ENCODE measurements around the gene MEI1.

DNA sequence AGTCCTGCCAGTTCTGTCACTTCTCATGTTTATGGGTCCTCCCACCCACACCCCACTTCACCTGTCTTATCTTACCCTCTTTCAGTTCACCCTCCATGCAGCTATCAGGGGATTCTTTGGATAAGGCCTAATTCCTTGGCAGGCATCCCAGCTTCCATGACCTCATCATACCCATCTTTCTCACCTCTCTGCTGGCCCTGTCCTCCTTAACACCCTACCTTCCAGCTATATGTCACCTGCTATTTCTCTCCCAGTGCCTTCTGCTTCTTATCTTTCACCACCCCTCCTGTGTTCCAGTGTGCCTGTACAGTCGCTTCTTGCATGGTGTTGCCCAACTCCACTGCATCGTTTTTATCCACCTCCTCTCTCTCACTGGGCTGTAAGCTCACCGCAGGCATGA lies 38.9 kb upstream of the MEI1 start:
- TF ChIP-seq, protein P1, sequence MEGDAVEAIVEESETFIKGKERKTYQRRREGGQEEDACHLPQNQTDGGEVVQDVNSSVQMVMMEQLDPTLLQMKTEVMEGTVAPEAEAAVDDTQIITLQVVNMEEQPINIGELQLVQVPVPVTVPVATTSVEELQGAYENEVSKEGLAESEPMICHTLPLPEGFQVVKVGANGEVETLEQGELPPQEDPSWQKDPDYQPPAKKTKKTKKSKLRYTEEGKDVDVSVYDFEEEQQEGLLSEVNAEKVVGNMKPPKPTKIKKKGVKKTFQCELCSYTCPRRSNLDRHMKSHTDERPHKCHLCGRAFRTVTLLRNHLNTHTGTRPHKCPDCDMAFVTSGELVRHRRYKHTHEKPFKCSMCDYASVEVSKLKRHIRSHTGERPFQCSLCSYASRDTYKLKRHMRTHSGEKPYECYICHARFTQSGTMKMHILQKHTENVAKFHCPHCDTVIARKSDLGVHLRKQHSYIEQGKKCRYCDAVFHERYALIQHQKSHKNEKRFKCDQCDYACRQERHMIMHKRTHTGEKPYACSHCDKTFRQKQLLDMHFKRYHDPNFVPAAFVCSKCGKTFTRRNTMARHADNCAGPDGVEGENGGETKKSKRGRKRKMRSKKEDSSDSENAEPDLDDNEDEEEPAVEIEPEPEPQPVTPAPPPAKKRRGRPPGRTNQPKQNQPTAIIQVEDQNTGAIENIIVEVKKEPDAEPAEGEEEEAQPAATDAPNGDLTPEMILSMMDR (IDR thresholded peaks at IDR 0.05; ENCODE audit: low read depth, low read length, poor library complexity, severe bottlenecking), result no peak
- TF ChIP-seq EZH2phosphoT487 (IDR thresholded peaks at IDR 0.05; ENCODE audit: borderline replicate concordance, low read length), result no peak

Data from DOHH2 (cell line).